IMR-90 (cell line): Measurements from ENCODE around the gene CDKL5. TPM values are rescaled to one million over a fixed set of nuclear protein-coding genes. Genes with fewer than 3 reads are reported as not detected.

Experiments used
- ATAC-seq: fragments of 200-7000 bp; cut with Tn5 transposase; 2 replicates; pipeline ENCODE4 v1.9.1; 2020; ENCODE audit warnings: low read depth, mild to moderate bottlenecking, moderate library complexity
- BruUV-seq: library from RNA; stranded (reverse); fragments of 400-500 nt; replicated peaks from 2 replicates; lab custom pipeline; 2021; lab: Mats Ljungman, UMichigan
- CTCF ChIA-PET: fragments of 300-600 bp; formaldehyde crosslinking; extraction: SDS; loops from one replicate; lab custom pipeline; 2021; ENCODE audit warnings: antibody characterized with exemption; lab: Yijun Ruan, JAX
- POLR2A ChIA-PET: fragments of 300-600 bp; sonication (Branson Sonifier 250); formaldehyde crosslinking; loops from one replicate; lab custom pipeline; 2022; ENCODE audit warnings: antibody characterized with exemption; ENCODE audit not compliant: unreplicated experiment; lab: Charles Lee
- DNase-seq: peaks from one replicate; pipeline ENCODE4 v3.0.0; 2013
- H2AFZ ChIP-seq: replicated peaks from 2 replicates; pipeline ENCODE3; 2013; ENCODE audit warnings: low read length, mild to moderate bottlenecking; ENCODE audit not compliant: poor library complexity
- H2AK5ac ChIP-seq: 2 replicates; pipeline ENCODE4 v1.6.1; 2013; ENCODE audit warnings: low read depth, low read length, inconsistent platforms
- H2AK9ac ChIP-seq: replicated peaks from 2 replicates; pipeline ENCODE3; 2013; ENCODE audit warnings: mild to moderate bottlenecking, low read depth, low read length, moderate library complexity; ENCODE audit not compliant: poor library complexity
- H2BK120ac ChIP-seq: 2 replicates; pipeline ENCODE4 v1.6.1; 2013; ENCODE audit warnings: low read depth, low read length, inconsistent platforms
- H2BK15ac ChIP-seq: 3 replicates; pipeline ENCODE4 v1.6.1; 2013; ENCODE audit warnings: low read depth, low read length, inconsistent platforms
- H2BK20ac ChIP-seq: 2 replicates; pipeline ENCODE4 v1.6.1; 2013; ENCODE audit warnings: low read depth, mild to moderate bottlenecking, inconsistent platforms, low read length, moderate library complexity
- H2BK5ac ChIP-seq: 2 replicates; pipeline ENCODE4 v1.6.1; 2013; ENCODE audit warnings: mild to moderate bottlenecking, low read depth, low read length, inconsistent platforms; ENCODE audit not compliant: poor library complexity, severe bottlenecking
- H3K14ac ChIP-seq: replicated peaks from 2 replicates; pipeline ENCODE4 v1.6.1; 2013; ENCODE audit warnings: low read depth, low read length, inconsistent platforms
- H3K18ac ChIP-seq: 2 replicates; pipeline ENCODE4 v1.6.1; 2013; ENCODE audit warnings: low read depth, low read length, control low read depth
- H3K23ac ChIP-seq: 2 replicates; pipeline ENCODE4 v1.6.1; 2013; ENCODE audit warnings: low read depth, low read length, inconsistent platforms
- H3K27ac ChIP-seq: 2 replicates; pipeline ENCODE4 v1.5.1; 2013; ENCODE audit warnings: mild to moderate bottlenecking, control low read depth, low read length; ENCODE audit not compliant: insufficient read depth
- H3K27me3 ChIP-seq: 2 replicates; pipeline ENCODE4 v1.6.1; 2013; ENCODE audit warnings: low read length; ENCODE audit not compliant: control insufficient read depth, insufficient read depth
- H3K36me3 ChIP-seq: 2 replicates; pipeline ENCODE4 v1.6.1; 2013; ENCODE audit warnings: low read length, mixed read lengths; ENCODE audit not compliant: control insufficient read depth, insufficient read depth
- H3K4ac ChIP-seq: 2 replicates; pipeline ENCODE4 v1.6.1; 2013; ENCODE audit warnings: low read depth, low read length, inconsistent platforms
- H3K4me1 ChIP-seq: 2 replicates; pipeline ENCODE4 v1.6.1; 2013; ENCODE audit warnings: low read length, mixed read lengths; ENCODE audit not compliant: control insufficient read depth, insufficient read depth
- H3K4me2 ChIP-seq: 2 replicates; pipeline ENCODE4 v1.6.1; 2013; ENCODE audit warnings: low read depth, mild to moderate bottlenecking, control low read depth, low read length, moderate library complexity
- H3K4me3 ChIP-seq: 2 replicates; pipeline ENCODE4 v1.5.1; 2013; ENCODE audit warnings: low read depth, mild to moderate bottlenecking, control low read depth, low read length, moderate library complexity; ENCODE audit not compliant: insufficient read depth
- H3K56ac ChIP-seq: 2 replicates; pipeline ENCODE4 v1.6.1; 2013; ENCODE audit warnings: low read length, inconsistent platforms; ENCODE audit not compliant: insufficient read depth; ENCODE audit errors: extremely low read depth
- H3K79me1 ChIP-seq, 2 experiments: 2 replicates each; pipeline ENCODE4 v1.6.1; 2013; ENCODE audit warnings: low read length in 2 of 2, inconsistent platforms in 1 of 2, low read depth in 1 of 2
- H3K9ac ChIP-seq: 2 replicates; pipeline ENCODE4 v1.6.1; 2013; ENCODE audit warnings: low read depth, low read length, control low read depth
- H3K9me1 ChIP-seq: 2 replicates; pipeline ENCODE4 v1.6.1; 2013; ENCODE audit warnings: low read length, inconsistent platforms; ENCODE audit not compliant: insufficient read depth
- H3K9me3 ChIP-seq: 2 replicates; pipeline ENCODE4 v1.6.1; 2013; ENCODE audit warnings: low read length; ENCODE audit not compliant: control insufficient read depth, insufficient read depth
- H4K20me1 ChIP-seq: 2 replicates; pipeline ENCODE4 v1.6.1; 2013; ENCODE audit warnings: low read length, inconsistent platforms; ENCODE audit not compliant: insufficient read depth
- H4K5ac ChIP-seq: 2 replicates; pipeline ENCODE4 v1.6.1; 2013; ENCODE audit warnings: mild to moderate bottlenecking, low read depth, low read length, control low read depth
- H4K8ac ChIP-seq, 2 experiments: 2 replicates each; pipeline ENCODE4 v1.6.1; 2013; ENCODE audit warnings: low read depth in 2 of 2, low read length in 2 of 2, control low read depth in 1 of 2, inconsistent platforms in 1 of 2
- H4K91ac ChIP-seq: 2 replicates; pipeline ENCODE4 v1.6.1; 2013; ENCODE audit warnings: low read depth, low read length, inconsistent platforms; ENCODE audit not compliant: insufficient read depth
- BHLHE40 ChIP-seq: fragments of 150-350 bp; IDR thresholded peaks from 2 replicates; pipeline ENCODE4 v1.6.1; 2016; ENCODE audit warnings: mild to moderate bottlenecking, low read depth, low read length
- CEBPB ChIP-seq: IDR thresholded peaks from 2 replicates; pipeline ENCODE4 v1.6.1; 2012; ENCODE audit warnings: low read depth, low read length, improper control_type of control experiment
- CHD1 ChIP-seq: IDR thresholded peaks from 2 replicates; pipeline ENCODE4 v1.6.1; 2012; ENCODE audit warnings: low read depth, low read length, improper control_type of control experiment
- CTCF ChIP-seq: conservative IDR thresholded peaks from 2 replicates; pipeline ENCODE4 v1.5.1; 2012; ENCODE audit warnings: mild to moderate bottlenecking, low read depth, low read length, improper control_type of control experiment
- ELK1 ChIP-seq: fragments of 150-350 bp; IDR thresholded peaks from 2 replicates; pipeline ENCODE4 v1.6.1; 2016; ENCODE audit warnings: low read depth, mild to moderate bottlenecking, low read length, moderate library complexity, borderline replicate concordance
- FOS ChIP-seq: fragments of 150-350 bp; IDR thresholded peaks from 2 replicates; pipeline ENCODE4 v1.6.1; 2016; ENCODE audit warnings: low read depth, low read length
- MAFK ChIP-seq: IDR thresholded peaks from 2 replicates; pipeline ENCODE4 v1.6.1; 2012; ENCODE audit warnings: low read depth, low read length, improper control_type of control experiment
- MAZ ChIP-seq: IDR thresholded peaks from 2 replicates; pipeline ENCODE4 v1.6.1; 2012; ENCODE audit warnings: low read depth, mild to moderate bottlenecking, low read length, improper control_type of control experiment, moderate library complexity, borderline replicate concordance
- MXI1 ChIP-seq: IDR thresholded peaks from 2 replicates; pipeline ENCODE4 v1.6.1; 2012; ENCODE audit warnings: low read depth, mild to moderate bottlenecking, low read length, moderate library complexity, borderline replicate concordance
- NFE2L2 ChIP-seq: fragments of 150-350 bp; IDR thresholded peaks from 2 replicates; pipeline ENCODE4 v1.6.1; 2016; ENCODE audit warnings: low read depth, mild to moderate bottlenecking, low read length
- POLR2A ChIP-seq: IDR thresholded peaks from 2 replicates; pipeline ENCODE4 v1.6.1; 2012; ENCODE audit warnings: mild to moderate bottlenecking, low read depth, low read length
- RAD21 ChIP-seq: IDR thresholded peaks from 2 replicates; pipeline ENCODE4 v1.6.1; 2012; ENCODE audit warnings: low read length, improper control_type of control experiment
- RCOR1 ChIP-seq: IDR thresholded peaks from 2 replicates; pipeline ENCODE4 v1.6.1; 2012; ENCODE audit warnings: mild to moderate bottlenecking, low read length, improper control_type of control experiment; ENCODE audit not compliant: insufficient replicate concordance
- RFX5 ChIP-seq: IDR thresholded peaks from 2 replicates; pipeline ENCODE4 v1.8.0; 2012; ENCODE audit warnings: low read depth, mild to moderate bottlenecking, low read length, moderate library complexity
- SMC3 ChIP-seq: fragments of 150-350 bp; IDR thresholded peaks from 2 replicates; pipeline ENCODE4 v1.6.1; 2016; ENCODE audit warnings: low read depth, mild to moderate bottlenecking, antibody characterized with exemption, low read length, moderate library complexity
- USF2 ChIP-seq: fragments of 150-350 bp; IDR thresholded peaks from 2 replicates; pipeline ENCODE4 v1.6.1; 2017; ENCODE audit warnings: mild to moderate bottlenecking, antibody characterized with exemption, low read length, low read depth
- WGBS, 2 experiments: methylation state at CpG; one replicate each; pipeline versions ENCODE4 v1.1.5 to v1.1.7; 2013; ENCODE audit warnings: missing lambda C conversion rate in 2 of 2; ENCODE audit not compliant: insufficient read length in 1 of 2; ENCODE audit errors: extremely low coverage in 2 of 2; 5-methylcytosine and 5-hydroxymethylcytosine counted together
- dilution Hi-C: fragments of 300-500 bp; cut with HindIII; formaldehyde crosslinking; loops from one replicate; pipeline ENCODE4 v1.14.3; 2018; ENCODE audit warnings: low sequenced_read_pairs; ENCODE audit not compliant: unreplicated experiment
- in situ Hi-C: fragments of 300-500 bp; cut with MboI; formaldehyde crosslinking; loops from 3 replicates; pipeline ENCODE4 v1.14.3; 2019; ENCODE audit warnings: low sequenced_read_pairs, inconsistent platforms, mixed read lengths
- intact Hi-C: fragments of 100-400 bp; cut with micrococcal nuclease; formaldehyde crosslinking; loops from 2 replicates; pipeline ENCODE4 v1.10.0; 2022
- polyA plus RNA-seq, 3 experiments: library from polyadenylated mRNA; depleted of rRNA; stranded (reverse); fragments of >200 nt; gene quantifications; 2 replicates each; pipeline ENCODE4 v1.2.3, GENCODE V29; 2012; ENCODE audit warnings: low replicate concordance in 1 of 3
- total RNA-seq: library from RNA; depleted of rRNA; stranded (reverse); fragments of >200 nt; gene quantifications from 2 replicates; pipeline ENCODE4 v1.2.3, GENCODE V29; 2012

CDKL5 gene
- total and polyA plus RNA-seq, 2 of the 4 experiments (the other 2 are of a cell fraction) = 3.5 to 9.7 TPM

GRCh38 chrX:18639280-18639679 lies 213.9 kb downstream of the CDKL5 start:
- Histone ChIP-seq H4K91ac (no peak overlapping the region), H3K4ac (no peak overlapping the region), H3K23ac (no peak overlapping the region), H3K14ac (no peak overlapping the region), H2BK20ac (no peak overlapping the region), H2AK9ac (no peak overlapping the region), H3K56ac (no peak overlapping the region), H3K79me1 (no peaks in the 10 kb centered on the region), H2AK5ac (no peak overlapping the region), H3K9me3 (no peaks in the 10 kb centered on the region; the same call in 1 of the 2 replicates), H2AFZ (no peak overlapping the region), H2BK15ac (no peak overlapping the region), H3K9me1 (no peaks in the 10 kb centered on the region), H2BK120ac (no peak overlapping the region), H3K36me3 (no peaks in the 10 kb centered on the region), H4K8ac (no peak overlapping the region), H3K4me1 (no peaks in the 10 kb centered on the region), H3K4me3 (no peak overlapping the region), H2BK5ac (no peak overlapping the region), H3K4me2 (no peak overlapping the region), H3K18ac (no peak overlapping the region), H3K9ac (no peak overlapping the region), H4K5ac (no peak overlapping the region), H3K27ac (no peak overlapping the region), H3K27me3 (no peaks in the 10 kb centered on the region), H4K20me1 (no peaks in the 10 kb centered on the region)
- dilution Hi-C loops (no loop called here), intact Hi-C loops (no loop called here), in situ Hi-C loops (no loop called here)
- WGBS, 2 experiments = no CpG with 5 or more reads among the region's 2 CpGs
- no peak for ATAC-seq
- ChIA-PET POLR2A (no interaction called here), CTCF (no interaction called here)
- DNase-seq = no peak
- TF ChIP-seq MAZ (no peak), FOS (no peak), CEBPB (no peak), RAD21 (no peak), BHLHE40 (no peak), CHD1 (no peak), MAFK (no peak), RFX5 (no peak), USF2 (no peak), MXI1 (no peak), SMC3 (no peak), RCOR1 (no peak), ELK1 (no peak), NFE2L2 (no peak), POLR2A (no peak), CTCF (no peak)
- no TSS peak for BruUV-seq
